Measurements from ENCODE around the gene ZIC4.

DNA sequence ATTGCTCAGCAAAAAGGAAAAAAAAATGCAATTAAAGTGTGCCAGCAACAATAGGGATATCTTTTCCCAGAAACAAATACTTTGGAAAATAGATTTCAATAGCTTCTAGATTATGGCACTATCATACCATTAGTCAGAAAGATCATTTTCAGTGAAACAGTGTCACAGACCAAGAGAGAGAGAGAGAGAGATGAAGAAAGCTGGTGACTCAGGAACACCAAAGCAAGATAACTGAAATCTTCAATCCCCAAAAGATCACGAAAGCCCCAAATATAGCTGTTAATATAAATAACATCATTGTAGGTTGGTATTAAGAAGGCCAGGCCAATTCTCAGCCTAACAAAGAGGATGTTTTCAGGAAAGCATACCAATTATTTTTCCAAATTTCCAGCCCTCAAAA lies 57.4 kb downstream of the ZIC4 start:
- TF ChIP-seq, protein P1, sequence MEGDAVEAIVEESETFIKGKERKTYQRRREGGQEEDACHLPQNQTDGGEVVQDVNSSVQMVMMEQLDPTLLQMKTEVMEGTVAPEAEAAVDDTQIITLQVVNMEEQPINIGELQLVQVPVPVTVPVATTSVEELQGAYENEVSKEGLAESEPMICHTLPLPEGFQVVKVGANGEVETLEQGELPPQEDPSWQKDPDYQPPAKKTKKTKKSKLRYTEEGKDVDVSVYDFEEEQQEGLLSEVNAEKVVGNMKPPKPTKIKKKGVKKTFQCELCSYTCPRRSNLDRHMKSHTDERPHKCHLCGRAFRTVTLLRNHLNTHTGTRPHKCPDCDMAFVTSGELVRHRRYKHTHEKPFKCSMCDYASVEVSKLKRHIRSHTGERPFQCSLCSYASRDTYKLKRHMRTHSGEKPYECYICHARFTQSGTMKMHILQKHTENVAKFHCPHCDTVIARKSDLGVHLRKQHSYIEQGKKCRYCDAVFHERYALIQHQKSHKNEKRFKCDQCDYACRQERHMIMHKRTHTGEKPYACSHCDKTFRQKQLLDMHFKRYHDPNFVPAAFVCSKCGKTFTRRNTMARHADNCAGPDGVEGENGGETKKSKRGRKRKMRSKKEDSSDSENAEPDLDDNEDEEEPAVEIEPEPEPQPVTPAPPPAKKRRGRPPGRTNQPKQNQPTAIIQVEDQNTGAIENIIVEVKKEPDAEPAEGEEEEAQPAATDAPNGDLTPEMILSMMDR (IDR thresholded peaks at IDR 0.05) = no peak
- TF ChIP-seq POLR2A (IDR thresholded peaks at IDR 0.05) = no peak
- TF ChIP-seq POLR2AphosphoS5 (IDR thresholded peaks at IDR 0.05) = no peak
